Activated CD8-positive, alpha-beta T cell treated with anti-CD3 and anti-CD28 coated beads for 36 hours (primary cell): ENCODE measurements around the gene C1QC. TPM values are rescaled to one million over a fixed set of nuclear protein-coding genes. Genes with fewer than 3 reads are reported as not detected.

ENCODE experiments used
- ATAC-seq: fragments of 200-7000 bp; cut with Tn5 transposase; one replicate; pipeline ENCODE4 v1.10.0; 2021; ENCODE audit warnings: mild to moderate bottlenecking, moderate library complexity
- CTCF ChIA-PET: fragments of 350-600 bp; sonication (Branson Sonifier 250); formaldehyde crosslinking; loops from one replicate; lab custom pipeline; 2021; ENCODE audit warnings: antibody characterized with exemption; lab: Charles Lee
- POLR2A ChIA-PET: fragments of 350-600 bp; sonication (Branson Sonifier 250); formaldehyde crosslinking; loops from one replicate; lab custom pipeline; 2021; ENCODE audit warnings: antibody characterized with exemption; lab: Charles Lee
- DNase-seq: peaks from one replicate; pipeline ENCODE4 v3.0.0-alpha.2; 2020
- H3K27ac Mint-ChIP-seq: one replicate; pipeline ENCODE4 v1.8.0; 2021; ENCODE audit warnings: mild to moderate bottlenecking, mixed read lengths
- H3K27me3 Mint-ChIP-seq: one replicate; pipeline ENCODE4 v1.8.0; 2021; ENCODE audit warnings: mixed read lengths
- H3K36me3 Mint-ChIP-seq: one replicate; pipeline ENCODE4 v1.8.0; 2021; ENCODE audit warnings: low read depth, mixed read lengths
- H3K4me1 Mint-ChIP-seq: one replicate; pipeline ENCODE4 v1.8.0; 2021; ENCODE audit warnings: low read depth, mixed read lengths
- H3K4me3 Mint-ChIP-seq: one replicate; pipeline ENCODE4 v1.8.0; 2021; ENCODE audit warnings: mild to moderate bottlenecking, moderate library complexity, mixed read lengths
- H3K9me3 Mint-ChIP-seq: one replicate; pipeline ENCODE4 v1.8.0; 2021; ENCODE audit warnings: mixed read lengths
- intact Hi-C: fragments of 100-400 bp; cut with micrococcal nuclease; formaldehyde crosslinking; loops from one replicate; pipeline ENCODE4 v1.10.0; 2022
- microRNA-seq: library from miRNA; unstranded; fragments of <30 nt; microRNA quantifications from one replicate; pipeline ENCODE4 v1.2.0, GENCODE V29; 2022; ENCODE audit warnings: borderline microRNAs expressed, borderline replicate concordance
- total RNA-seq, 2 experiments: library from RNA; stranded (reverse); gene quantifications; one replicate each; pipeline ENCODE4 v1.2.3, GENCODE V29; 2021
- TF ChIP-seq, protein P1 (sequence below): fragments of 200-600 bp; IDR thresholded peaks from one replicate; pipeline ENCODE4 v1.8.0; 2022; ENCODE audit warnings: antibody characterized with exemption, mild to moderate bottlenecking

C1QC gene
- total RNA-seq, 2 experiments from 2014 or later = not detected

DNA sequence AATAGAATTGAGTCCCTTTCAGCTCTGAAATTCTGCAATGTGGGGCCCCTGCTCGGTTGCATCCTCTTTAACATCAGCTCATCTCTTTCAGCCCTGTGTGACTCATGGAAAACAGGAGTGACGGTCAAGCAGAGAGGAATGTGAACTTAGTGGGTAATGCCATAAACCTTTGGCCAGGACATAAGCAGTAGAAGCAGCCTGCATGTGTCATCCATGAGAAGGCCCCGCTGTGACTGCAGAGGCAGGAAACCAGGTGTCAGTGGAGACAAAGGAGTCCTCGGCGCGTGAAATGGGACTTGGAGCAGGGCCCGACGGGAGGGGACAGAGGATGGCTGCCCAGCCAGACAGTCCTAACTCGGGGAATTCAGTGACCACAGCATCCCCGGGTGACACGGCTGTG is 46.1 kb downstream of the C1QC start:
- Mint-ChIP-seq H3K36me3 (no peaks in the 10 kb centered on the region), H3K27ac (no peak overlapping the region)

DNA sequence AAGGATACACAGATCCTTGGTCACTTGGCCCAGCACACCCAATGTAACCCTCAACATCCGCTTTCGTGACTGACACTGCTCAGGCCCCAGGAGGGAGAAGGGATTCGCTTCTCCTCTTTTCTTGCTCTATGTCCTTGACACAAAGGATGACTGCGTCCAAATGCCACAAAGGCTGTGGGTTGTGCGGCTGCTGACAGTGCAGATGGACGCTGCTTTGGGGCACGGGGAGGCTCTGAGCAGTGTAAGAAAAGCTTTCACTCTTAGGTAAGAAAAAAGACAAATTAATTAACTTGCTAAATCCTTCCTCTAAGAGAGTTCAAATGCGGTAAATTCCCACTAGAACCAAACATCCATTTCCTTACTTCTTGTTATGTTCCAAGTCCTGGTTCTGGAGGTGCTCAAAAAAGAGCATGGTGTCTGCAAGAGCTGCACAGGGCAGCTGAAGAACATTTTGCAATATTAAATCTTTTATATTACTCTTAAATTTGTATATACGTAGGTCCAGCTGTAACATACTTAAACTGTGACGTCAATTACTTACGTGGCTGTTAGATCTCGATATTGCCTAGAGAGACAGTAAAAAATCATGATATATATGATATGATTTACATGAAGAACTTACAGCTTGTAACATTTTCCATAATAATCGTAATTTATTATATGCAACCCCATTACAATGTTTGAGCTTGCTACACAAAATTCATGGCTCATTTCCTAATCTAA is 47.8 kb downstream of the C1QC start:
- DNase-seq (no peak), ATAC-seq (no peak)
- no peaks in the 10 kb centered on the region for H3K9me3 Mint-ChIP-seq
- H3K4me3 Mint-ChIP-seq = no peak overlapping the region
- CTCF ChIA-PET = interaction anchor here (1.3 to 2.0 kb wide), 2 partner anchors 13 to 1421 kb away, joined by 3 to 14 read pairs; no protein-coding TSS in a partner anchor
- H3K36me3 Mint-ChIP-seq = no peaks in the 10 kb centered on the region
- intact Hi-C loops = no loop called here
- no peak overlapping the region for H3K27ac Mint-ChIP-seq
- peaks cover 7% of the 10 kb centered on the region for H3K27me3 Mint-ChIP-seq
- TF ChIP-seq, protein P1, sequence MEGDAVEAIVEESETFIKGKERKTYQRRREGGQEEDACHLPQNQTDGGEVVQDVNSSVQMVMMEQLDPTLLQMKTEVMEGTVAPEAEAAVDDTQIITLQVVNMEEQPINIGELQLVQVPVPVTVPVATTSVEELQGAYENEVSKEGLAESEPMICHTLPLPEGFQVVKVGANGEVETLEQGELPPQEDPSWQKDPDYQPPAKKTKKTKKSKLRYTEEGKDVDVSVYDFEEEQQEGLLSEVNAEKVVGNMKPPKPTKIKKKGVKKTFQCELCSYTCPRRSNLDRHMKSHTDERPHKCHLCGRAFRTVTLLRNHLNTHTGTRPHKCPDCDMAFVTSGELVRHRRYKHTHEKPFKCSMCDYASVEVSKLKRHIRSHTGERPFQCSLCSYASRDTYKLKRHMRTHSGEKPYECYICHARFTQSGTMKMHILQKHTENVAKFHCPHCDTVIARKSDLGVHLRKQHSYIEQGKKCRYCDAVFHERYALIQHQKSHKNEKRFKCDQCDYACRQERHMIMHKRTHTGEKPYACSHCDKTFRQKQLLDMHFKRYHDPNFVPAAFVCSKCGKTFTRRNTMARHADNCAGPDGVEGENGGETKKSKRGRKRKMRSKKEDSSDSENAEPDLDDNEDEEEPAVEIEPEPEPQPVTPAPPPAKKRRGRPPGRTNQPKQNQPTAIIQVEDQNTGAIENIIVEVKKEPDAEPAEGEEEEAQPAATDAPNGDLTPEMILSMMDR = no peak
- no peaks in the 10 kb centered on the region for H3K4me1 Mint-ChIP-seq
- POLR2A ChIA-PET = no interaction called here

More for the DNA sequence above, 46.1 kb downstream of the C1QC start:
- ChIA-PET POLR2A (no interaction called here), CTCF (interaction anchor here (2.0 kb wide), 1 partner anchor 15 kb away, joined by 6 read pairs; no protein-coding TSS in a partner anchor)
- H3K4me3 Mint-ChIP-seq = no peak overlapping the region
- H3K4me1 Mint-ChIP-seq = no peaks in the 10 kb centered on the region
- DNase-seq = no peak
- peaks cover 12% of the 10 kb centered on the region for H3K27me3 Mint-ChIP-seq
- no peak for ATAC-seq
- no peaks in the 10 kb centered on the region for H3K9me3 Mint-ChIP-seq
- TF ChIP-seq, protein P1 = no peak
- intact Hi-C loops = no loop called here

DNA sequence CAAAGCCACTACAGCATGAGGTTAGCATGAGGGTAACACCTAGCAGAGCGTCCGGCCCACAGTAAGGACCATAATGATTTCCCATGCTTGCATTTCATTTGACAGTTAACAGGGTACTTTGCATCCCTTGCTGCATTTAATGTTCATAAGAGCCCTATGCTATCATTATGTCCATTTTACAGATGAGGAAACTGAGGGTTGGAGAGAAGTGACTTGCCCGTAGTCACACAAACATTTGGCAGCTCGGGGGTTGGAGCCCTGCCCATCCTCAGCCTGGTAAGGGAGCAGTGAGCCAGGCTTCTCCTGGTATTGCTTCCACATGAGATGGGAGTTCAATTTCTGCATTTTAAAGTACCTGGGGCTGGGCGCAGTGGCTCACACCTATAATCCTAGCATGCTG is 50.7 kb downstream of the C1QC start:
- CTCF ChIA-PET = no interaction called here
- H3K36me3 Mint-ChIP-seq = no peaks in the 10 kb centered on the region
- POLR2A ChIA-PET = no interaction called here
- H3K27ac Mint-ChIP-seq = no peak overlapping the region
- no peak for ATAC-seq
- no peak overlapping the region for H3K4me3 Mint-ChIP-seq
- H3K27me3 Mint-ChIP-seq = peaks cover 3% of the 10 kb centered on the region
- intact Hi-C loops = no loop called here
- H3K9me3 Mint-ChIP-seq = no peaks in the 10 kb centered on the region
- DNase-seq = no peak
- TF ChIP-seq, protein P1 = no peak
- H3K4me1 Mint-ChIP-seq = no peaks in the 10 kb centered on the region

DNA sequence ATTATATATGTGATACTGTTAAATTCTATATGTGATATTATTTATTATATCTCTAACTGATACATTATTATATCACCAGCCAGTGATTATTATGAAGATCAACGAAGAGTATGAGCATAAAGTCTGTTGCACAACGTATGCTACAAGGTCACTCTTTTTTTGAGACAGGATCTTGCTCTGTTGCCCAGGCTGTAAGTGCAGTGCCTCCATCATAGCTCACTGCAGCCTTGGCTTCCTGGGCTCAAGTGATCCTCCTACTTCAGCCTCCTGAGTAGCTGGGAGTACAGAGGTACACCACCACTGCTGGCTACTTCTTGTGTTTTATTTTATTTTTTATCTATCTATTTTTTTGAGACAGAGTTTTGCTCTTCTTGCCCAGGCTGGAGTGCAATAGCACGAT is 53.2 kb downstream of the C1QC start:
- ATAC-seq (no peak), DNase-seq (no peak)
- no peaks in the 10 kb centered on the region for H3K36me3 Mint-ChIP-seq
- ChIA-PET CTCF (no interaction called here), POLR2A (no interaction called here)
- intact Hi-C loops = no loop called here
- no peaks in the 10 kb centered on the region for H3K27me3 Mint-ChIP-seq
- H3K4me1 Mint-ChIP-seq = no peaks in the 10 kb centered on the region
- no peak overlapping the region for H3K4me3 Mint-ChIP-seq
- H3K9me3 Mint-ChIP-seq = no peaks in the 10 kb centered on the region
- H3K27ac Mint-ChIP-seq = no peak overlapping the region
- TF ChIP-seq, protein P1 = no peak

Small RNA genes within 50 kb of the gene (microRNA-seq; reads per million reads assigned to microRNA genes)
- not detected for gene MIR6127

Other genes with a start within 250 kb of the C1QC start
- 10 to 100 TPM; 14.0 to 14.3 TPM for gene ZBTB40, start 191.8 kb upstream of the C1QC start, total RNA-seq
- gene EPHA8, start 80.1 kb upstream of the C1QC start, total RNA-seq = not detected
- gene C1QA, start 7.0 kb upstream of the C1QC start, total RNA-seq = not detected
- not detected for gene C1QB, start 9.6 kb downstream of the C1QC start, total RNA-seq
- under 1 TPM in 1 of 2 experiments, not detected in 1; 0.13 TPM for gene EPHB2, start 67.2 kb downstream of the C1QC start, total RNA-seq